Astrocyte (in vitro differentiated cells and primary cell): ENCODE measurements around the gene ANO2. TPM values are rescaled to one million over a fixed set of nuclear protein-coding genes. Genes with fewer than 3 reads are reported as not detected.

Source experiments
- DNase-seq: peaks from one replicate; pipeline ENCODE4 v3.0.0-alpha.2; 2010; ENCODE audit warnings: low read depth
- FAIRE-seq: peaks from 2 replicates; lab custom pipeline; 2011; peaks lifted over from hg19 to GRCh38; lab: Jason Lieb, UNC
- H2AFZ ChIP-seq: 2 replicates; pipeline ENCODE4 v1.6.0; 2012; ENCODE audit warnings: low read depth, low read length, inconsistent platforms
- H3K27ac ChIP-seq: 2 replicates; pipeline ENCODE4 v1.5.1; 2011; ENCODE audit warnings: low read depth, low read length, inconsistent platforms
- H3K27me3 ChIP-seq: 2 replicates; pipeline ENCODE4 v1.6.0; 2011; ENCODE audit warnings: low read length, inconsistent platforms; ENCODE audit not compliant: insufficient read depth
- H3K36me3 ChIP-seq: 2 replicates; pipeline ENCODE4 v1.5.1; 2011; ENCODE audit warnings: low read length, inconsistent platforms; ENCODE audit not compliant: insufficient read depth
- H3K4me1 ChIP-seq: 2 replicates; pipeline ENCODE4 v1.5.1; 2011; ENCODE audit warnings: low read length, inconsistent platforms; ENCODE audit not compliant: insufficient read depth
- H3K4me2 ChIP-seq: 2 replicates; pipeline ENCODE4 v1.6.0; 2012; ENCODE audit warnings: low read length, inconsistent platforms
- H3K4me3 ChIP-seq: 2 replicates; pipeline ENCODE4 v1.5.1; 2011; ENCODE audit warnings: low read depth, mild to moderate bottlenecking, low read length, inconsistent platforms; ENCODE audit not compliant: insufficient read depth
- H3K79me2 ChIP-seq: 2 replicates; pipeline ENCODE4 v1.6.0; 2012; ENCODE audit warnings: mild to moderate bottlenecking, low read length, inconsistent platforms; ENCODE audit not compliant: insufficient read depth
- H3K9ac ChIP-seq: 2 replicates; pipeline ENCODE4 v1.6.0; 2012; ENCODE audit warnings: mild to moderate bottlenecking, low read length, inconsistent platforms
- H3K9me3 ChIP-seq: 2 replicates; pipeline ENCODE4 v1.5.1; 2012; ENCODE audit warnings: low read depth, mild to moderate bottlenecking, low read length, inconsistent platforms; ENCODE audit not compliant: insufficient read depth
- H4K20me1 ChIP-seq: 2 replicates; pipeline ENCODE4 v1.6.0; 2012; ENCODE audit warnings: low read length, inconsistent platforms; ENCODE audit not compliant: insufficient read depth
- H3K27ac Mint-ChIP-seq: one replicate; pipeline ENCODE4 v1.8.0; 2021; ENCODE audit warnings: mild to moderate bottlenecking, mixed read lengths; ENCODE audit not compliant: unreplicated experiment
- H3K27me3 Mint-ChIP-seq: one replicate; pipeline ENCODE4 v1.8.0; 2021; ENCODE audit warnings: low read depth, mixed read lengths; ENCODE audit not compliant: unreplicated experiment
- H3K36me3 Mint-ChIP-seq: one replicate; pipeline ENCODE4 v1.8.0; 2021; ENCODE audit warnings: low read depth, mixed read lengths; ENCODE audit not compliant: unreplicated experiment
- H3K4me1 Mint-ChIP-seq: one replicate; pipeline ENCODE4 v1.8.0; 2021; ENCODE audit warnings: low read depth, mixed read lengths; ENCODE audit not compliant: unreplicated experiment
- H3K4me3 Mint-ChIP-seq: one replicate; pipeline ENCODE4 v1.8.0; 2021; ENCODE audit warnings: mild to moderate bottlenecking, moderate library complexity, mixed read lengths; ENCODE audit not compliant: unreplicated experiment
- H3K9me3 Mint-ChIP-seq: one replicate; pipeline ENCODE4 v1.8.0; 2021; ENCODE audit warnings: mild to moderate bottlenecking, mixed read lengths; ENCODE audit not compliant: unreplicated experiment
- EZH2 ChIP-seq: IDR thresholded peaks from 2 replicates; pipeline ENCODE4 v1.6.1; 2012; ENCODE audit warnings: mild to moderate bottlenecking, low read length, inconsistent platforms; ENCODE audit not compliant: insufficient read depth
- total RNA-seq: library from RNA; stranded (reverse); gene quantifications from 2 replicates; pipeline ENCODE4 v1.2.1, GENCODE V29; 2021
- TF ChIP-seq, protein P1 (sequence below): IDR thresholded peaks from 2 replicates; pipeline ENCODE4 v1.5.1; 2011; ENCODE audit warnings: low read depth, mild to moderate bottlenecking, inconsistent platforms, low read length, moderate library complexity; ENCODE audit not compliant: insufficient read depth

The ANO2 gene
- total RNA-seq, 1 donor from 2014 or later = 0.93 TPM

DNA sequence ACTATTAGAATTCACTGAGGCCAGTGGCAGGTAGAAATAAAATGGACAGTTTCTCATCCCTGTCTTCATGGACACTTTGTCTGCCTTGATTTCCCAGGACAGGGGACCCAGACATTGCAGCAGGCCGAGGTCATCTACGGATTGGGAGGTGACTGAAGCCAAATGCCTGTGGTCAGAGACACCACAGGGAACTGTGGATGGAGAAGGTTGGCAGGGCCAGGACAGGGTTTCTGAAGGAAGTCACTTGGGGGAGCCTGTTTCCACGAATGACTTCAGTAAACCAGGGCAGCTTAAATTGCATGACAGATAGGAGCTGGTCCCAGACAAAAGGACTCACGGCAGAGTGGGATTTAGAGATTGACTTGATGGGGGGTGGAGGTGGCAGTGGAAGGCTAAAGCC, 288.2 kb downstream of the ANO2 start:
- Histone ChIP-seq H3K27ac (no peak overlapping the region), H3K79me2 (no peaks in the 10 kb centered on the region), H3K9me3 (no peaks in the 10 kb centered on the region), H2AFZ (no peak overlapping the region), H3K36me3 (no peaks in the 10 kb centered on the region), H3K4me3 (no peak overlapping the region), H3K4me2 (no peak overlapping the region), H3K27me3 (no peaks in the 10 kb centered on the region), H4K20me1 (no peaks in the 10 kb centered on the region), H3K4me1 (no peaks in the 10 kb centered on the region), H3K9ac (no peak overlapping the region)
- Mint-ChIP-seq H3K4me3 (no peak overlapping the region), H3K36me3 (no peaks in the 10 kb centered on the region), H3K27me3 (no peaks in the 10 kb centered on the region), H3K4me1 (no peaks in the 10 kb centered on the region), H3K27ac (peak overlapping the region; percentile 31), H3K9me3 (no peaks in the 10 kb centered on the region)
- DNase-seq = no peak
- no peak for TF ChIP-seq EZH2
- TF ChIP-seq, protein P1, sequence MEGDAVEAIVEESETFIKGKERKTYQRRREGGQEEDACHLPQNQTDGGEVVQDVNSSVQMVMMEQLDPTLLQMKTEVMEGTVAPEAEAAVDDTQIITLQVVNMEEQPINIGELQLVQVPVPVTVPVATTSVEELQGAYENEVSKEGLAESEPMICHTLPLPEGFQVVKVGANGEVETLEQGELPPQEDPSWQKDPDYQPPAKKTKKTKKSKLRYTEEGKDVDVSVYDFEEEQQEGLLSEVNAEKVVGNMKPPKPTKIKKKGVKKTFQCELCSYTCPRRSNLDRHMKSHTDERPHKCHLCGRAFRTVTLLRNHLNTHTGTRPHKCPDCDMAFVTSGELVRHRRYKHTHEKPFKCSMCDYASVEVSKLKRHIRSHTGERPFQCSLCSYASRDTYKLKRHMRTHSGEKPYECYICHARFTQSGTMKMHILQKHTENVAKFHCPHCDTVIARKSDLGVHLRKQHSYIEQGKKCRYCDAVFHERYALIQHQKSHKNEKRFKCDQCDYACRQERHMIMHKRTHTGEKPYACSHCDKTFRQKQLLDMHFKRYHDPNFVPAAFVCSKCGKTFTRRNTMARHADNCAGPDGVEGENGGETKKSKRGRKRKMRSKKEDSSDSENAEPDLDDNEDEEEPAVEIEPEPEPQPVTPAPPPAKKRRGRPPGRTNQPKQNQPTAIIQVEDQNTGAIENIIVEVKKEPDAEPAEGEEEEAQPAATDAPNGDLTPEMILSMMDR = no peak
- FAIRE-seq = no peak

DNA sequence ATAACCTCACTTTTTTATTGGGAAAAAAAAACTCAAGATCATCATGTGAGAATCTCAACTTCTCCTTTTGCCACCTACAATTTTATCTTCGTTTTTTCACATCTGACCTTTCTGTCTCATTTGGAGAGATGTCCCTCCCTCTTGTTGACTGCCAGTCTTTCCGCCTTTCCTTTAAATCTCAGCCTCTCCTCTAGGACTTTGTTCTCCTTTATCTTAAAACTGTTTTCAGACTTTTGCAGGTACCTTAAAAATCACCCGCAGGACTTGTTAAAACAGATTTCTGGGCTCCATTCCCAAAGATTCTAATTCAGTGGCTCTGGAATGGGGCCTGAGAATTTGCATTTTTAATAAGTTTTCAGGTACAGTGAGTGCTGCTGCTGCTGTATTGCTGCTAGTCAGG, 289.9 kb downstream of the ANO2 start:
- Histone ChIP-seq H3K4me1 (no peaks in the 10 kb centered on the region), H3K27me3 (no peaks in the 10 kb centered on the region), H3K27ac (no peak overlapping the region), H2AFZ (no peak overlapping the region), H4K20me1 (no peaks in the 10 kb centered on the region), H3K79me2 (no peaks in the 10 kb centered on the region), H3K9ac (no peak overlapping the region), H3K36me3 (no peaks in the 10 kb centered on the region), H3K4me3 (no peak overlapping the region), H3K4me2 (no peak overlapping the region), H3K9me3 (no peaks in the 10 kb centered on the region)
- TF ChIP-seq EZH2 = no peak
- TF ChIP-seq, protein P1 = no peak
- peaks cover 6% of the 10 kb centered on the region for H3K27me3 Mint-ChIP-seq
- H3K36me3 Mint-ChIP-seq = no peaks in the 10 kb centered on the region
- H3K9me3 Mint-ChIP-seq = no peaks in the 10 kb centered on the region
- no peak overlapping the region for H3K4me3 Mint-ChIP-seq
- no peak for DNase-seq
- H3K4me1 Mint-ChIP-seq = no peaks in the 10 kb centered on the region
- no peak for FAIRE-seq
- no peak overlapping the region for H3K27ac Mint-ChIP-seq

DNA sequence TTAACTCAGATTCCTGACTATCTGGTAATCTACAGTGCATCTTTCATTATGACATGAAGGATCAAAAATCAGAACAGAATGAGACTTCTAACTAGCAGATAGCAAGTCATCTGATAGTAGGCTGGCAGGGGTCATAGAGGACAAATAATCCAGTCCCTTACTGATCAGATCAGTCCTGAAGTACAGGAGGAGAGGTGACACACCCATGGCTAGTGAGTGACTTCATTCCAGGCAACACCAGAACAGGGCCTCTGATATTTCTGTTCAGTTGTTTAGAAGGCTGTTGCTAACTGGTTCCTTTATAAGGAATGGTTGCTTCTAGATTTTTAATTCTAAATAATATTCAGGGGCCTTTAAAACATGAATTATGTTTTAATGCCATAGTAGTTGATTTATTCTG, 291.0 kb downstream of the ANO2 start:
- Histone ChIP-seq H3K4me2 (no peak overlapping the region), H4K20me1 (no peaks in the 10 kb centered on the region), H3K27ac (no peak overlapping the region), H3K36me3 (no peaks in the 10 kb centered on the region), H3K79me2 (no peaks in the 10 kb centered on the region), H2AFZ (no peak overlapping the region), H3K9me3 (no peaks in the 10 kb centered on the region), H3K9ac (no peak overlapping the region), H3K4me3 (no peak overlapping the region), H3K27me3 (no peaks in the 10 kb centered on the region), H3K4me1 (no peaks in the 10 kb centered on the region)
- FAIRE-seq (no peak), DNase-seq (no peak)
- Mint-ChIP-seq H3K27me3 (peaks cover 9% of the 10 kb centered on the region), H3K4me3 (no peak overlapping the region), H3K9me3 (no peaks in the 10 kb centered on the region), H3K4me1 (no peaks in the 10 kb centered on the region), H3K36me3 (no peaks in the 10 kb centered on the region), H3K27ac (no peak overlapping the region)
- no peak for TF ChIP-seq EZH2
- TF ChIP-seq, protein P1 = no peak
